ENCODE results near the gene BANF2.

GRCh38 chr20:17694767-17695166 is 5.0 kb upstream of the BANF2 start:
- TF ChIP-seq CTCF (IDR thresholded peaks at IDR 0.05) (no peak), POLR2A (IDR thresholded peaks at IDR 0.05) (no peak)
